HG03135 (cell line): Measurements from ENCODE around the gene ELOB.

ENCODE experiments used
- ATAC-seq: cut with Tn5 transposase; IDR thresholded peaks from one replicate; pipeline ENCODE4 v1.9.1; 2021; ENCODE audit warnings: mild to moderate bottlenecking, moderate library complexity; ENCODE audit not compliant: unreplicated experiment

Gene ELOB

GRCh38 chr16:2751577-2752034 lies 25.5 kb downstream of the ELOB start:
- ATAC-seq = peak; percentile 26

GRCh38 chr16:2749936-2750335 lies 27.1 kb downstream of the ELOB start:
- no peak for ATAC-seq

- no peak for ATAC-seq
These were observed 27.6 kb downstream of the ELOB start for GRCh38 chr16:2749476-2749875.

- ATAC-seq = no peak
These were observed 28.2 kb downstream of the ELOB start for GRCh38 chr16:2748757-2749455.

GRCh38 chr16:2745961-2746360 lies 31.1 kb downstream of the ELOB start:
- no peak for ATAC-seq

GRCh38 chr16:2745116-2745890 lies 31.8 kb downstream of the ELOB start:
- no peak for ATAC-seq

GRCh38 chr16:2744711-2745110 lies 32.4 kb downstream of the ELOB start:
- ATAC-seq = no peak

GRCh38 chr16:2743007-2743810 lies 33.9 kb downstream of the ELOB start:
- ATAC-seq = no peak

- ATAC-seq = no peak
These were observed 34.6 kb downstream of the ELOB start for GRCh38 chr16:2742323-2743006.

GRCh38 chr16:2741168-2741567 lies 35.9 kb downstream of the ELOB start:
- ATAC-seq = no peak

GRCh38 chr16:2740476-2740875 lies 36.6 kb downstream of the ELOB start:
- no peak for ATAC-seq

- no peak for ATAC-seq
These were observed 37.3 kb downstream of the ELOB start for GRCh38 chr16:2739625-2740430.

- ATAC-seq = no peak
These were observed 38.5 kb downstream of the ELOB start for GRCh38 chr16:2738615-2739014.

GRCh38 chr16:2737895-2738418 lies 39.1 kb downstream of the ELOB start:
- no peak for ATAC-seq

GRCh38 chr16:2737238-2737605 lies 39.9 kb downstream of the ELOB start:
- no peak for ATAC-seq

GRCh38 chr16:2736476-2737237 lies 40.4 kb downstream of the ELOB start:
- no peak for ATAC-seq

GRCh38 chr16:2734844-2735515 lies 42.1 kb downstream of the ELOB start:
- no peak for ATAC-seq

- no peak for ATAC-seq
These were observed 49.0 kb downstream of the ELOB start for GRCh38 chr16:2728034-2728433.

- no peak for ATAC-seq
These were observed 50.2 kb downstream of the ELOB start for GRCh38 chr16:2726923-2727322.
